Coronary artery (tissue), 2 donors: ENCODE results near the gene AGXT.

Source experiments
- DNase-seq: peaks from one replicate; pipeline ENCODE4 v3.0.0-alpha.2; 2017; ENCODE audit warnings: low spot score
- H3K27ac ChIP-seq, 2 donors: fragments of 200-600 bp; sonication (generic); one replicate each; pipeline ENCODE4 v1.5.1; 2016 to 2019
- H3K4me3 ChIP-seq: fragments of 200-600 bp; sonication (generic); 2 replicates; pipeline ENCODE4 v1.5.1; 2016; ENCODE audit warnings: mild to moderate bottlenecking, moderate library complexity
- TF ChIP-seq, protein P1 (sequence below): fragments of 200-600 bp; sonication (generic); IDR thresholded peaks from one replicate; pipeline ENCODE4 v1.5.1; 2019; ENCODE audit warnings: antibody characterized with exemption

Gene AGXT

DNA sequence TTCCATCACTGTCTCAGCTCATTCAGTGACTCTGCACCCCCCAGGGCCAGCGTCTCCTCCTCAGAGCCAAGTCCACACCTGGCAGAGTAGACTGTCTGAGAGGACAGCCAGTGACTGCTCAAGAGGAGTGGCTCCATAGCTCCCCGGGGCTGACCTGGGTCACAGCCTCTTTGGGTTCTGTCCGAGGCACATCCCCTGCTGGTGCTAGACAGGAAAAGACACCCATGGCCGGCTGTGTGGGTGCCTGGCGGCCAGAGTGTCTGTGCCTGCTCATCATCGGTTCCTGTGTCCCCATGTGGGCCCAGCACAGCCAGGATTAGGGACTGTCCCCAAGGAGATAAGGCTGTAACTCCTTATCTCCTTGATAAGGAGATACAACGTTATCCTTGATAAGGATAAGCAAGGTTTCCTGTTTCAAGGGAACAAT lies 34.0 kb downstream of the AGXT start:
- H3K27ac ChIP-seq = no peak overlapping the region
- TF ChIP-seq, protein P1, sequence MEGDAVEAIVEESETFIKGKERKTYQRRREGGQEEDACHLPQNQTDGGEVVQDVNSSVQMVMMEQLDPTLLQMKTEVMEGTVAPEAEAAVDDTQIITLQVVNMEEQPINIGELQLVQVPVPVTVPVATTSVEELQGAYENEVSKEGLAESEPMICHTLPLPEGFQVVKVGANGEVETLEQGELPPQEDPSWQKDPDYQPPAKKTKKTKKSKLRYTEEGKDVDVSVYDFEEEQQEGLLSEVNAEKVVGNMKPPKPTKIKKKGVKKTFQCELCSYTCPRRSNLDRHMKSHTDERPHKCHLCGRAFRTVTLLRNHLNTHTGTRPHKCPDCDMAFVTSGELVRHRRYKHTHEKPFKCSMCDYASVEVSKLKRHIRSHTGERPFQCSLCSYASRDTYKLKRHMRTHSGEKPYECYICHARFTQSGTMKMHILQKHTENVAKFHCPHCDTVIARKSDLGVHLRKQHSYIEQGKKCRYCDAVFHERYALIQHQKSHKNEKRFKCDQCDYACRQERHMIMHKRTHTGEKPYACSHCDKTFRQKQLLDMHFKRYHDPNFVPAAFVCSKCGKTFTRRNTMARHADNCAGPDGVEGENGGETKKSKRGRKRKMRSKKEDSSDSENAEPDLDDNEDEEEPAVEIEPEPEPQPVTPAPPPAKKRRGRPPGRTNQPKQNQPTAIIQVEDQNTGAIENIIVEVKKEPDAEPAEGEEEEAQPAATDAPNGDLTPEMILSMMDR = no peak
- no peak overlapping the region for H3K4me3 ChIP-seq
- DNase-seq = no peak

DNA sequence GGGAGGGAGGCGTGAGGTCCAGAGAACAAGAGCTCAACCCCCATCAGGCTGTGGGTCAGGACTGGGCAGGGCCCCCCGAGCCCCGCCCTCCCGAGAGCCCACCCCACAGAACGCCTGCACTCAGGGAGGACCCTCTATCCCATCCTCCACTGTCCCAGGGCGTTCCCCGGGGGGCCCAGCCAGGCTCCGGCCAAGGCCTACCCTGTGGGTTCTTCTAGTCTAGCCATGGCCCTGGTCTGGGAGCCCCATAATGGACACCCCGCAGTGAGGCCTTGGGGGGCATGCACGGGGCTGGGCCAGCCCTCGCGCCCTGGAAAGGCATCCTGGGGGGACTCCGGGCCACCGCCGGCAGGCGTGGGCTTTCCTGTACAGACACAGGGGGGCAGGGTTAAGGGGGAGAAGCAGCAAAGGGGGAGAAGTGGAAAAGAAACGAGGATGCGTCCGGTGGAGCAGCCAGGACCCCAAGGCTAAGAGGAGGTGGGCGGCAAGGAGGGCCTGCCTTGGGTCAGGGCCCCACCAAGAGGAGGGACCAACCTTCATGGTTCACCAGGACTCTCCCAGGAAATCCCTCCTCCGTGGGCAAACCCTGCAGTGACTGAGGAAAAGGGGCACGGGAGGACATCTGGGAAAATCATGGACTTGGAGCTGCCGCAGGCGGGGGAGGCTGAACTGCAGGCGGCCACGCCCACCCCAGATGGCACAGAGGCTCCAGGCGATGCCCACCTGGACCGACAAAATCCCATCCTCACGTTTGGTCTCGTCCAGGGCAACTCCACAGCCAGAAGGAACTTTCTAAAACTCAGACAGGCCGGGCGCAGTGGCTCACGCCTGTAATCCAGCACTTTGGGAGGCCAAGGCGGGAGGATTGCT lies 34.8 kb downstream of the AGXT start:
- no peak overlapping the region for H3K27ac ChIP-seq
- TF ChIP-seq, protein P1 = no peak
- DNase-seq = no peak
- no peak overlapping the region for H3K4me3 ChIP-seq

DNA sequence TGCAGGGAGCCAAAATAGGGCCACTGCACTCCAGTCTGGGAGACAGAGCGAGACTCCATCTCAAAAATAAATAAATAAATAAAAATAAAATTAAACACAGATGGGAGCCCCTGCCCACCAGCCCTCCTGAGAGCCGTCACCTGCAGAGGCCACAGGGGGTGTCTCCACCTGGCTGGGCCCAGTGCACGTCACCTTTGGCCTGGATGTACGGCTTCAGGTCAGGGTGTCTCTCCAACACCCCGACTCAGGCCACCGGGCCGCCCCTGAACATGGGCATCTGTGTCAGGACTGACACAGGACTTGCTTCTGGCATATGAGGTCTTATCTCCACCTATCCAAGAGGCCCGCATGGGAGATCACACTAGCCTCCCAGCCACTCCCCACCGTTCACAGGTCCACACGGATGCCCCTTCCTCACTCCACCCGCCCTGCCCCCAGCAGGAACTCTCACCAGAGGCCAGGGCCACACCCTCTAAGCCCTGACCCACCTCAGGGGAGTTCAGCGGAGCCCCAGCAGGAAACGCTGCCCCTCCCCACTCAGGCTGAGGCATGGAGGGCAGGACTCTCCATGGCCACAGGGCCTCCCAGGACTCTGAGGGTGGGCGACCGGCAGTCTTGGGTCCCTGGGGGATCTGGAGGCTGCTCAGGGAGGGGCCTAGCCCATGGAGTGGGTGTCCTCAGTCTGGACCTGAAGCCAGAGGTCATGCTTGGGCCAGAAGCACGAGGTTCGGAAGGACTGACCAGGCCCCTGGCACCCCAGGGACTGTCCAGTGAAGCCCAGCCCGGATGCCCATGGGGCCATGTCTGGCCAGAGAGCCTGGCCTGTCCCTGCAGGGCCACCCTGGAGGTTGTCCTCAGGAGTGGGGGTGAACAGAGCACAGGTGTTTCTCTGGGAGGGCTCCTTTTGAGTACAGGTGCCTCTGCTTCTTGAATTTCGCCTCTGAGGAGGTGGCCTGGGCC lies 35.9 kb downstream of the AGXT start:
- Histone ChIP-seq H3K27ac (no peak overlapping the region), H3K4me3 (no peak overlapping the region)
- DNase-seq = no peak
- TF ChIP-seq, protein P1 = no peak

DNA sequence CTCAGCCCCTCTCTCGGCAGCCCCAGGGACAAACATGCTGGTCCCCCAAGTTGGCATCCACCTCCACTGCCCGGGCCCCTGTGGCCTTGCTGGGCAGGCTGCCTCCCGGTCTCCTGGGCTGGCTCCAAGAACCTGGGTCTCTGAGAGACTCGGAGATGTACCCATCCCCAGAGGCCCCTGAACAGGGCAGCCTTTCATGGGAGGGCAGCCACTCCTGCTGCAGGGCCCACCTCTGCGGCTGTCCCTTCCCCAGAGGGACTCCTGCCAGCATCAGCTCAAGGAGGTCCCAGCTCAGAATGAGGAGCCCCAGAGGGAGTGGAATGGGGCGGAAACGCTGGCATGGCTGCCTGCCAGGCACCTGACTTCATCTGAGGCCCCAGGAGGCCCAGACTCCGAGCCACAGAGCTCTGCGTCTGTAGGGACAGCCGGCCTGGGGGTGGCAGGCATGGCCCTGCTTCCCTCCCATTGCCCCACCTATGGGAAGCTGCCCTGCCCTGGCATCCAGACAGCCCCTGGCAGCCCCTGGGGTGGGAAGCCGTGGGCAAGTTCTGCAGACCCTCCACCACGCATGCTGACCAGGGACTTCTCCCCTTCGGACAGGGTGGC lies 36.7 kb downstream of the AGXT start:
- no peak for DNase-seq
- no peak overlapping the region for H3K27ac ChIP-seq
- H3K4me3 ChIP-seq = no peak overlapping the region
- TF ChIP-seq, protein P1 = no peak

DNA sequence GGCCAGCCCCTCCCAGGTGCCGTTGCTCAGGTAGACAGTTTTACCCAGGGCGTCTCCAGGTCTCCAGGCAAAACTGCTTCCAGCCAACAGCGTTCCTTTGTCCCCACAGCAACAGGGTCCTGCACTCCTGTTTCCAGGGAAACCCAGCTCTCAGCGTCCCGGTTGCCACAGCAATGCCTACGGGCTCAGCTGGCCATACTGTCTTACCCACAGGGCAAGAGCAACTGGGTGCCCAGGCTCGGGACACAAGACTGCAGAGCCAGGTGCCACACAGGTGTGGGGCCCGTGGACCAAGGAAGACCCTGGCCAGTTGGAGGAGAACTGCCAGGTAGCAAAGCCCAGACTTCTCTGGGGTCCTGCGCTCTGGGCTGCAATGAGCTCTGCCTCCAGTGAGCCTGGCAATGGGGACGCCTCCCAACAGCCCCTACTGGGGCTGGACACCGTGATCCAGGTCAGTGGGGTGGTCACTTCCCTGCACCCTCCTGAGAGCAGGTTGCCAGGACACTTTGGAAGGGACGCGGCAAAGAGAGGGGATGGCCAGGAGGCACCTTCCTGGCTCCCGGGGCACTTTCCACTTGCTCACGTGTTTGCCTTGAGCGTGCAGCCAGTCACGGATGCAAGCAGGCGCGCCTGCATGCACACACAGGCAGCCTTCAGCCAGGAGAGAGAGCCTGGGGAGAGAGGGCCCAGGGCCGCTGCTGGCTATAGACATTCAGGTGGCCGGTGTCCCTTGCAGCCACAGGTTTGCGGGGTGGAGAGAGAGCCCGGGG lies 37.7 kb downstream of the AGXT start, which contains the start of gene CROCC2:
CROCC2 (plus strand) TSS at position 196 of the 770 bp plus-strand sequence; CDS start at position 374, 178 bp downstream.
- no peak for DNase-seq
- Histone ChIP-seq H3K27ac (no peak within 1 kb of the TSS), H3K4me3 (no peak within 1 kb of the TSS)
- TF ChIP-seq, protein P1 = no peak

DNA sequence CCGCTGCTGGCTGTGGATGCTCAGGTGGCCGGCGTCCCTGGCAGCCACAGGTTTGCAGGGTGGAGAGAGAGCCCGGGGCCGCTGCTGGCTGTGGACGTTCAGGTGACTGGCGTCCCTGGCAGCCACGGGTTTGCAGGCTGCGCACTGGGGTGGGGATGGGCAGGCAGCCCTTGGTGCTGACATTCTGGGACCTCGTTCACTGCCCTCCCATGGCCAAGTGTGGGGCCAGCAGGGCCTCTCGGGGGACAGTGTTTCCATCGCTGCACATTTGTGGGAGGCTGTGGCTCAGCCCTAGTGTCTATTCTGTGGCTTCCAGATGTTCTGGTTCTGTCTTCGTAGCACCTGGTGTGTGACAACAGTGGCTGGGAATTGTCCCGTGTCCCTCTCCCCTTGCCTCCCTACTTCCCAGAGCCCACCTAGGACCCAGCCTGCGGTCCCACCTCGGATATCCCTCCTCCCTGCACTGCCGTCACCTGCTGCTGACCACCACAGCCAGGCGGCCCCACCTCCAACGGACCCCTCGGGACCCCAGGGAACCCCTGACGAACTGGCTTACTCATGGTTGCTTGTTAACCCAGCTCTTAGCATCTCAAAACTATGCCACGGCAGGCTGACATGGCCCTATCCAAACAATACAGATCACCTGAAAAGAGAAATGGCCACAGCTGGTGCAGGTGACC lies 38.4 kb downstream of the AGXT start:
- no peak overlapping the region for H3K4me3 ChIP-seq
- no peak for DNase-seq
- no peak overlapping the region for H3K27ac ChIP-seq
- TF ChIP-seq, protein P1 = no peak
